Inferior parietal cortex (tissue), 1 donor: Measurements from ENCODE around the gene VPS45.

Source experiments
- DNase-seq: peaks from one replicate; pipeline ENCODE4 v3.0.0-alpha.2; 2016; ENCODE audit errors: extremely low spot score

Gene VPS45

DNA sequence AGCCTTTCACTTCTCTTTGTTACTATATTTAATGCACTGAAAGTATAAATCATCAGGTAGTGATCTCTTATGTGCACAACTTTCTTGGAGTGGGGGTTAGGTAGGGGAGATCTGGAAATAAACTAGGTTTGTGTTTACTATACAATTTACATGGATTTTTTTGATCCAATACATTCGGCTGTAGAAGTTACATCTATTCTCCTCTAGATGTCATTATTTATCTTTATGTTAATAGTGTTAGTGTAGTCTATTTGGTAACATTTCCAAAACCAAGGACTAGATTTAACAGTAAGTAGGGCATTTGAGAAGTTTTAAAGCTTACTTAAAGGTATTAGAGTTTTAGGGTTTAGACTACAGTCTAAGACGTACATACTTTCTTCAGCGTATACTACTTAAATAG is 5.4 kb downstream of the VPS45 start:
- DNase-seq, result no peak

GRCh38 chr1:150073516-150073915 is 5.9 kb downstream of the VPS45 start:
- DNase-seq, result no peak

- no peak for DNase-seq
These were observed 8.5 kb downstream of the VPS45 start for GRCh38 chr1:150076066-150076465.

DNA sequence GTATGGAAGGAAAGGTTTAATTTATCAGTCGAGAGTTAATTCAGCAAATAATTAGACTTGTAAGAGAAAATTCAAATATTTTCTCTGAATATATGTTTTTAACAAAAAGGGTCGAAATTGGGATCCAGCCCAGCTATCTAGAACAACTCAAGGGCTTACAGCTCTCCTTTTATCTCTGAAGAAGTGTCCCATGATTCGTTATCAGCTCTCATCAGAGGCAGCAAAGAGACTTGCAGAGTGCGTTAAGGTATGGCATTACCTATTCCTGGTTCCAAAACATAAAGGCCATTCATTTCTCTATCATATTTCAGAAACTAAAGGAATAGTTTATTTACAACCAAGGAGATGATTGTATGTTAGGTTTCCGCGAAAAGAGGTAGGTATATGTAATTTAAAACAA is 9.4 kb downstream of the VPS45 start:
- no peak for DNase-seq

DNA sequence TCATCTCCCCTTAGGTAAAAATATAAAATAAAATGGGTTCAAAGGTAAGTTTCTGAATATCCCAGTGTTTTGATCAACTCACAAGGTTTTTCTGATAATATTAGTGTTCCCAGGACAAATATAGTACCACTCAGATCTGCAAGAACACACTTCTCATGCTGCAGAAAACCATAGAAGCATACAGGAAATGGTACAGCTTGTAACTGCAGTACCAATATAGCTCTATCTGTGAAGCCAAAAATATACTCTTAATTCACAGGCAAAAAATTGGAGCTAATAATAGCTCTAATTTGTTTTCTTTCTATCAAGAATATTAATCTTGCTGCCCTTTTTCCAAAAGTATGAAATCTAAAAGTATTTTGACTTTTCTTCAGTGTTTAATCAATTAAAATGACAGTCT is 13.2 kb downstream of the VPS45 start:
- no peak for DNase-seq

- no peak for DNase-seq
These were observed 14.9 kb downstream of the VPS45 start for GRCh38 chr1:150082494-150082893.

DNA sequence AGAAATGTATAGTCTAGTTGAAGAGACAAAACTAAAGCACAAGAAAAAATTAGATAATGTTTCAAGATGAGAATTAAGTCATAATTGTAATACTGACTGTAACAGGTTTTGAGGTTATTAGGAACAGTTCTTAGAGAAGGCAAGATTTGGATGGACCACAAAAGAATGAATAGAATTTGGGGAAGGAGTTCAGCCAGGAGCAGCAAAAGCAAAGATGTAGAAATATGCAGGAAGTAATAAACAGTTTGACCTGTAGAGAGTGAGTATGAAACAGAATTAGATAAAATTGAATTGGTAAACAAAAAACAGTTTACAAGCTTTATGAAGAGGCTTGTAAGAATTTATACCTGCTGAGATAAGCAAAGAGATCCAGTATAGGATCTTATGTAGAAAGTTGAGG is 16.3 kb downstream of the VPS45 start:
- no peak for DNase-seq

DNA sequence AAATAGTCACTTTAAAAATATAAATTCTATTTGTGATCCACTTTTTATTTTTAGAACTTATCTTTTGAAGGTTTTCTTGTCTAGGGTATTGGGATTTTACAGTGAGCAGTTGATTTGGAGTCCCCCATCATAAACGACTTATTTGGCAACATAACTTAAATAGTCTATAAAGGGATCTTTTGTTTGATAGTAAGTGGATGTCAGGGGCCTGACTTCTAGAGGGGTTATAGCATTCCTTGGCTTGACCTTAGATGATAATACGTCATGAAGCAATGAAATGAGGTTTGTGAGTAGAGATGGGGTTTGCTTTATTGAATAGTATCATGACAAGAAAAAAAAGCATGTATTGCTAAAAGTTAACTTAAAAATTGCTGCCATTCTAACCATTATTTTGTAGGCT is 17.8 kb downstream of the VPS45 start:
- no peak for DNase-seq

DNA sequence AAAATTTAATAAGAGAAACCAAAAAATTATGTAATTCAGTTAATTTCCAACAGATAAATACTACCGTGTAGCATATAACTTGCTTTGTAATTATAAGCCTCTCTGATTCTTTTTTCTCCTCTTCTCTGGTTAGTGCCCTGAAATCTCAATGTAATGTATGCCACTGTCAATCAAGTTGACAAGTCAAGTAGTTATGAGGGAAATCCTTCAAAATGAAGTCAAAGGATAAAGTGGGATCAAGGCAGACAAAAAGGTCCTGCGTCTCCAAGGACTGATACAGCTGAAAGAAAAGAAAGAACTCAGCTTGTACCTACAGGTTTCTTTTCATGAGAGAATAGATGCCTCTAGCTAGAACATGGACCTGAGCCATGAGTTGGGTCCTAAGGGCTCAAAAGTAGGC is 19.8 kb downstream of the VPS45 start:
- no peak for DNase-seq

DNA sequence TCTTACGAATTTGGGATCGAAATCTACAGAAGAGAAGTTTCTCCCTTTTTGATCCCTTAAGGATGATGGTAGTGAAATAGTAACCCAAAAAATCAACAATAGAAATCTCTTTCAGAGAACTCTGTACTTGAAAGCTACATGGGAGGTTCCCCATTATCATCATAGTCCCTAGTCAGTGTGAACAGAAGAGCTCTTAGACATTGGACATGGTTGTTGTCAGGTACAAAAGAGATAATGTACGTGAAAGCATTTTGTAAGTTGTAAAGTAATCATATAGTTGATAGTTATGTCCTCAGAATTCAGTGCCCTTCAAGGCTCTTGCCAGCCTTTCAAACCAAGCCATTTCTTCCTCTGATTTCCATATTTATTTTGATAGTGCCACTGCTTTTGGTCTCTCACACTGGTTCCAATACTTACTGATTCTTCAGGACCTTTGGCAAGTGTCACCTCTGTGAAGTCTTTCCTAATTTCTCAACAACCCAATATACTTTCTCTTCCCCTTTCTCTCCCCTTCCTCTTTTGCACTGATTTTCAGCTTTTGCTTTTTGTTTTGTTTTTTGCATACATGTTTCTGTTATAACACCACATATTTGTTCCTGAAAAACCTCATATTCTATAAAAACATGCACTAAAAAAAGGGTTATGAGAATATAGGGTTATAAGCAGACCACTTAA is 22.4 kb downstream of the VPS45 start:
- DNase-seq, result no peak

DNA sequence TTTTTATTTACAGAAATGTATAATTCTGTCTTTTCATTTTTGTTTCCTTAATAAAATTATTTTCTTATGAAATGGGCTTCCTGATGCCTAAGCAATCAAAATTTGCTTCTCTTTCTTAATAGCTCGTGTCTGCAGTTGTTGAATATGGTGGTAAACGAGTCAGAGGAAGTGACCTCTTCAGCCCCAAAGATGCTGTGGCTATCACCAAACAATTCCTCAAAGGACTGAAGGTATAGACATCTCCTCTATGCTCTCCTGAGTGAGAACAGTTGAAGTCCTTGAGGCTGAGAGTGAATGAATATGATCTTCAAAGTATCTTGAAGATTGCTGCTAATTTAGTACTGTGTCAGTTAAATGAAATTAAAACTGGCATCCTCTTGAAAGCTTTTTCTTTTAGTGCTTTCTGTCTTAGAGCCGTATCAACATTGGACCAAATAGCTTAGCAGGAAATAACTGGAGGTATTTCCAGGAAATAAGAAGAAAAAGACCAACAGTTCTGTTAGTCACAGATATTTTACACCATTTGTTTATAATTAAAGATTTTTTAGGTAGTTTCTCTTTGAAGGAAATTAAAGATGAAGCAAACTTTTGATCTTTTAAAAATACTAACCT is 24.7 kb downstream of the VPS45 start:
- DNase-seq, result no peak

DNA sequence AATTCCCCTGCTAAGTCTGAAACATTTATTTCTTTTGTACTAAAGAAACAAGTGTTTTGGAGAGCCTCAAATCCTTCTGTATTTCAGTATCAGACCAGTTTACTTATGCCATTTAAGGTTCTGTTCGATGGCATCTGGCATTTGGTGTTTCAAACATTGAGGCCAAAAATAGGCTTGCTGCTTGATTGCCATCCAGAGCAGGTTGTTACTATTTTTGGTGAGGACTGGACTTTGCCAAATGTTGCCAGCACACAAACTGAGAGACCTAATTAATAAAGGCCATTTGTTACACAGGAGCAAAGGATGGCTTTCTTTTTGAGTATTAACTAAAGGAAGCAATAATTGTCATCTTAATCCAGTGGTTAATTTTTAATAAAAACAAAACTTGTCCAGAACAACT is 26.2 kb downstream of the VPS45 start:
- DNase-seq, result no peak

DNA sequence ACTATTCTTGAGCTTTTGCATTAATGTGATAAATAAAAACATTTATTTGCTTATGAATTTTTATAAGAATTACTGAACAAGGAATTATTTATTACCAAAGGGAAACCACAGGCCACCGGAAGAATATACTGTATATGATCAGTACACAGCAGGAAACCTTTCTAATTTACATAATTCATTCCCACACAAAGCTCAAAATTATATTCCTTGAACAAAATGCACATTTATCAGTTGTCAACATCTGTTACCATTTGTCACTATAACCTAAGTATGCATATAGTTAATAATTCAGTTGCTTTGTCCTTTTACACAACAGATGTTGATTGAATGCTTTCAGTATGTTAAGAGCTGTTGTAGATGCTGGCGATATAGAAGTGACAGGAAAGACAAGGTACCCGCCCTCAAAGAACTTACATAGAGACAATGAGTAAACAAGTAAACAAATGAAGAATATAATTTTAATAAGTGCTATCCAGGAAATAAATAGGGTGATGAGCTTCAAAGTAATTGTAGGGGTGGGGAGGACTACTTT is 27.2 kb downstream of the VPS45 start:
- DNase-seq, result no peak

DNA sequence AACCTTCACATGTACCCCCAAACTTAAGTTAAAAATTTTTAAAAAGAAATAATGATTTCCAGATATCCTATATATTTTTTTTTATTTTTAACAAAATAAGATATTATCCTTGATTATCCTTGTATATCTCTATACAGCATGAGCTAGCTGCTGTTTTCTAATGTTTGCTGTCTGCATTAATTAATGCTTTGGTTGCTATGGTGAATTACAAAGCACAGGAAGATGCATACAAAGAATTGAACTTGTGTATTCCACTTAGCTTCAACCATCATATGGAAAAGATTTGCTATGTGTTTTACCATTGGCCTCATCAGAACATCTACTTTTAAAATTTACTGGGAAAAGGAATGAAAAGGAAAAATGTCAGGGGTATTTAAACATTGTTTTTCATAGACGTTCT is 35.4 kb downstream of the VPS45 start:
- DNase-seq, result no peak

DNA sequence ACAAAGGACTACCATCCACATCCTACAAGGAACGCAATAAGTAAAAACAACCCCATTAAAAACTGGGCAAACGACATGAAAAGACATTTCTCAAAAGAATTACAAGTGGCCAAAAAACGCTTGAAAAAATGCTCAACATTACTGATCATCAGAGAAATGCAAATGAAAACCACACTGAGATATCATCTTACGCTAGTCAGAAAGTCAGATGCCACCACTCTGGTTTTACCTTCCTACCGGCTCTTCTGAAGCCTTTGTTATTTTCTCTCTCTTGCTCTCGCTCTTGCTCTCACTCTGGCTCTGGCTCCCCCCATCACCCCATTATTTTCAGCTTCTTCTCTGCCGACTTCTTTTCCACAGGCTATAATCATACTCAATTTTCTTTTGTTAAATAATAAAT is 38.8 kb downstream of the VPS45 start:
- DNase-seq, result no peak

- DNase-seq, result no peak
These were observed 42.0 kb downstream of the VPS45 start for GRCh38 chr1:150109586-150109985.

- DNase-seq, result no peak
These were observed 42.5 kb downstream of the VPS45 start for GRCh38 chr1:150110116-150110515.

- DNase-seq, result no peak
These were observed 44.1 kb downstream of the VPS45 start for GRCh38 chr1:150111670-150112069.

DNA sequence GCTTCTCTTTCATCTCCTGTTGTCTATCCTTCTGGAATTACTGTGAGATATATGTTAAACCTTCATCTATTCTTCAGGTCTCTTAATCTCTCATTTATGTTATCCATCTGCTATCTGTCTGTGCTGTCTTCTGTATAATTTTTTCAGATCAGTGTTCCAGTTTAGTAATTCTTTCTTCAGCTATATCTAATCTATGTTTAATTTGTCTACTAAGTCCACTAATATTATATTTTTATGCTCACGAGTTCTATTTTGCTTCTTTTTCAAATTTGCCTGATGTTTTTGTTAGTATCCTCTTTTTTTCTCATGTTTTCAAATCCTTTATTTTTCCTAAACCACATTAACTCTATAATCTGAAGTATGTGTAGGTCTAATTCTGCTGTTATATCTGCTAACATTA is 47.5 kb downstream of the VPS45 start:
- no peak for DNase-seq

DNA sequence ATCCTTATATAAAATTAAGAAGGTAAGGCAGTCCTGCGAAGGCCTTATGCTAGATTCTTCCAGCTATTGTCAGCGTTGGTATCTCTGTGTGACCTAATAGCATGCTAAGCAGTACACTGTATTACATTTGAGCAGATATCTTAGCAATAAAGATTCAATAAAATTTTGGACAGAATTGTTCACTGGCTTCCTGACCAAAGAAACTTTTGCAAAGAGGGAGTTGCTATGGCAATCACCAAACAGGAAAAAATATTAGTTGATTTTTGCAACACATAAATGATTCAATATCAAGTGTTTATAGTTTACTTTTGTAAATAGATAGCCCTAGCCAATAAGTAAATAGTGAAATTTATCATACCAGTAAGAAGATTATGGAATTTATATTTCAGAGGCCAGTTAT is 51.1 kb downstream of the VPS45 start:
- DNase-seq, result no peak

DNA sequence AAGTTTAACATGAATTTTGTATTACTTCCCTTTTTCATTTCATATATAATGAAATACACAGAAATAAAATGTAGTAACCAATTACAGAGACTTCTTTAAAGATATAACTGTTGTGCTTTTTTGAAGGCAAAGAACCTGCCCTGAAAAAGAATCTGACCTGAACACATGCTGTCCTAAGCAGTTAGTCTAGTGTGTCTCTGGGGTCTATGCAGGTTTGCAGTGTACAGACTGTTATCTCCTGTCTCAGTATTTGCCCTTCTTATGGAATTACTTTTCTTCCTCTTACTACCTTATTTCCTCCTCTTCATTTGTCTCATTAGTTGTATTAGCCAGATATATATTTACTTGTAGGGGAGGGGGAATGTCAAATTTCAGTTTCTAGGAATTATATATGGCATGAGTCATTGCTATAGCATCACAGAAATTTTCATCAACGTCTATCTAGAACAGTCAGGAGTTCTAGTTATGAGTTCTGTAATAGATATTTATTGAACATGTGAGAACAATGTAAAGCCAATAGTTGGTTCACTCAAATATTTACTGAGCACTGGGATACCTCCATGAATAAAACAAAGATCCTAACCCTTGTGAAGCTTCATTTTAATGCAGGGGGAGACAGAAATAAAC is 53.8 kb downstream of the VPS45 start:
- no peak for DNase-seq

GRCh38 chr1:150126811-150127210 is 59.2 kb downstream of the VPS45 start:
- no peak for DNase-seq

GRCh38 chr1:150127464-150127863 is 59.9 kb downstream of the VPS45 start:
- DNase-seq, result no peak
